ENCODE measurements around the gene CTNNA3.

CTNNA3 gene

DNA sequence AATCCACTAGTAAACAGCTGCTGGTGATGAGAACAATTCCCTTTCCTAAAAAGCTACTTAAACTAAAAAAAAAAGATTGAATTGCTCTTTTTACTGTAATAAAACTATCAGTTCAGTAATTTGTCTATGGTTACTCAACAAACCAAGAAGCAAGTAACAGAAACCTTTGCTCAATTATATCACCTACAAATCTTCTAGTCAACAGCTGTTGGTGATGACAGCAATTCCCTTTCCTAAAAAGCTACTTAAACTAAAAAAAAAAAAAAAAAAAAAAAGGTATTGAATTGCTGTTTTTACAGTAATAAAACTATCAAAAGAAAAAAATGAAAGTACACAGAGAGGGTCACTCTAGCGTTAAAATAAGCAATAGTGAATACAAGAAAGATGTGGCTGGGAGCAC, 158.1 kb downstream of the CTNNA3 start:
- TF ChIP-seq, protein P1, sequence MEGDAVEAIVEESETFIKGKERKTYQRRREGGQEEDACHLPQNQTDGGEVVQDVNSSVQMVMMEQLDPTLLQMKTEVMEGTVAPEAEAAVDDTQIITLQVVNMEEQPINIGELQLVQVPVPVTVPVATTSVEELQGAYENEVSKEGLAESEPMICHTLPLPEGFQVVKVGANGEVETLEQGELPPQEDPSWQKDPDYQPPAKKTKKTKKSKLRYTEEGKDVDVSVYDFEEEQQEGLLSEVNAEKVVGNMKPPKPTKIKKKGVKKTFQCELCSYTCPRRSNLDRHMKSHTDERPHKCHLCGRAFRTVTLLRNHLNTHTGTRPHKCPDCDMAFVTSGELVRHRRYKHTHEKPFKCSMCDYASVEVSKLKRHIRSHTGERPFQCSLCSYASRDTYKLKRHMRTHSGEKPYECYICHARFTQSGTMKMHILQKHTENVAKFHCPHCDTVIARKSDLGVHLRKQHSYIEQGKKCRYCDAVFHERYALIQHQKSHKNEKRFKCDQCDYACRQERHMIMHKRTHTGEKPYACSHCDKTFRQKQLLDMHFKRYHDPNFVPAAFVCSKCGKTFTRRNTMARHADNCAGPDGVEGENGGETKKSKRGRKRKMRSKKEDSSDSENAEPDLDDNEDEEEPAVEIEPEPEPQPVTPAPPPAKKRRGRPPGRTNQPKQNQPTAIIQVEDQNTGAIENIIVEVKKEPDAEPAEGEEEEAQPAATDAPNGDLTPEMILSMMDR (IDR thresholded peaks at IDR 0.05), result no peak

DNA sequence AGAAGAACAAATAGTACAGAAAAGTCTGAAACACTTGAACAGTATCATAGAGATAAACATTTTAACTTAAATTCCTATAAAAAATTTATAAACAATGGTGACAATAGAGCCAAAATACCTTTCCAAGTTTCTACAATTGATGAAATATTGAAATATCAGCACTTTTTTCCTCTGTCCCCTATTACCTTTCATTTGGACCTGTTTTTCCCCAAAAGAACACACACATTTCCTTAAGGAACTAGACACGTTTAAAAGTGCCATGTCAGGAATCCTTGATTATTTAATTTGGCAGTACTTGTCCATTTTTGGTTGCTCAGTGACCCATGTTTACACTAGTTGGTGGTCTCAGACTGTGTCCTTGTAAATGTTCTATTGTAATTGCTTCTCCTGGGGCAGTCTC, 162.6 kb downstream of the CTNNA3 start:
- TF ChIP-seq, protein P1 (IDR thresholded peaks at IDR 0.05), result no peak

DNA sequence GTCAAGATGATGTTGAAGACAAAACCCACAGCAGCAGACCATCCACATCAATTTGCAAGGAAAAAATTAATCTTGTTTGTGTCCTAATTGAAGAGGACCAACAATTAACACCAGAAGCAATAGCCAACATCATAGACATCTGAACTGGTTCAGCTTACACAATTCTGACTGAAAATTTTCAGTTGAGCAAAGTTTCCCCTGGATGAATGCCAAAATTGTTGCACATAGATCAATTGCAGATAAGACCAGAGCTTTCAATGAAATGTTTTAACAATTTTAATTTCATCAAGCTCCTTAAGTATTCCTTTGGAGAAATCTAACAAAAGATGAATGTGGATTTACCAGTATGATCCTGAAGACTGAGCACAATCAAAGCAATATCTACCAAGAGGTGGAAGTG, 168.6 kb downstream of the CTNNA3 start:
- TF ChIP-seq, protein P1 (IDR thresholded peaks at IDR 0.05), result no peak

DNA sequence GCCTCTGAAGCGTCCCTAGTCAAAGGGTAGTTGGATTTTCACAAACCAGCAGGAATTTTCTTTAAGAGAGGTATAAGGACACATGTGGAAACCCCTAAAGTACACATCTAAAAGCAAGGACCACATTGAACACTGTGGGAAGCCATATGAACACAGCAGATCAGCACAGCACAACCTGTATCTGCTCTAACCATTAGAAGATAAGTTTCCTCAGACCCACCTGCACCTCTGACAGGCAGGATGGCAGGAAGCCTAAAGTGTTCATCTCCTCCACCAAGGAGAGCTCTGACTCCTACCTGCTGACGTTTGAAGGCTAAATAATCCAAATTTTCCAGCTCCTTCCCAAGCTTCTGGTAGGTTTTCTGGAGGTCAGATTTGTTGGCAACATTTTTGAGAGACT, 174.4 kb downstream of the CTNNA3 start:
- TF ChIP-seq, protein P1 (IDR thresholded peaks at IDR 0.05), result no peak

DNA sequence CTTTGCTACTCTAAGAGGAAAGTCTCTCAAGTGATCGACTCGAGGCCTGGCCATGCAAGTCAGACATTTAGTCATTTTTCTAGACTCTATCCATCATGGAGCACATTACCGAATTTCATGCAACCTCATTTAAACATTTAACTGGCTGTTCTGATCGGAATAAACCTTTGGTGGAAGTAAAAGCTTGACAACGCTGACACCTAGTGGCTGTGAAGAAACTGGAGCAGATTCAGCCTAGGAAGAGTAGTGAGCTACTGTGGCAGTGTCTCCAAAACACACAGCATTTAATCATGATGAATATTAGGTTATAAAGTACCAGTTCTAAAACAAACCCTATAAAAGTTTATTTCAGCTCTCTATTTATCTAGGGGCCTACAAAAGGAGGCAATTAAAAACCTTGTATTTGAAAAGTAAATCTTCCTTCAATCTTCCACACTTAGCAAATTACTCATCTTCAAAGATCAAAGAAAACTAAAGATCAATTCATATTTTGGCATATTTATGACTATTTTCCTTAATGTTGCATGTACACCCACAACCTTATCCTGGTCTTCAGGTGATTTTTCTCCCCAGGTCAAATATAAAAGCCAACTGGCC, 175.0 kb downstream of the CTNNA3 start:
- TF ChIP-seq, protein P1 (IDR thresholded peaks at IDR 0.05), result peak; percentile 78

DNA sequence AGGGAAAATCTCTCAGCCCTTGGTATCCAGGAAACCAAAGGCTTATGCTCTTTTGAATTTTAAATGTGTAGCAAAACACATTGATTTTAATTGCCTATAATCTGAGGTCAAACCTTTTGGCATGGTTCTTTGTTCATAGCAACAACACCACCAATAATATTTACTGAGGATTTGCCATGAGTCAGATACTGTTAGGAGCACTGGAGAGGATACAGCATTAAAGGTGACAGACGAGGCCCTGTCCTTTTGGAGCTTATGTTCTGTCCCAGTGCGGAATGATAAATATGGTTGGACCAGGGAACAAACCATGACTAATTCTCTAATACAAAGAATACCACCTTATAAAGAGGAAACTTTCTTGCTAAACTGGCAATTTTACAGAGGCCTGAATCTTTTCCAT, 176.6 kb downstream of the CTNNA3 start:
- TF ChIP-seq, protein P1 (IDR thresholded peaks at IDR 0.05), result no peak

DNA sequence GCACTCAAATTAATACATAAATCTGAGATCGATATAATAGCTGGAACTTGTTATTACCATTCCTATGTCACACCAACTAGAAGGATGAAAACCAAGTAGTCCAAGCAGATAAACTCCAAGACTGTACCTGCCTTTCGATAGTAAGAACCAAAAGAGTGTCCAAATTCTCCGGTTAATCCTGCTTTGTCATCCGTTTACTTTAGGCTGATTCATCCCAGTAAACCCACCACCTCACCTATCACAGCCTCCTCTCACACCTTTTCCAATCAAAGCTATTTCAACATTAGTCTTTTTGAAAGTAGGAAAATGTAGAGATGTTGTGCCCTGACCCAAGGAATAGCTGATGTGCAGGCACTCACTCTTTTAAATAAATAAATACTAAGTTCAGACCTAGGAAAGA, 177.2 kb downstream of the CTNNA3 start:
- TF ChIP-seq, protein P1 (IDR thresholded peaks at IDR 0.05), result no peak

DNA sequence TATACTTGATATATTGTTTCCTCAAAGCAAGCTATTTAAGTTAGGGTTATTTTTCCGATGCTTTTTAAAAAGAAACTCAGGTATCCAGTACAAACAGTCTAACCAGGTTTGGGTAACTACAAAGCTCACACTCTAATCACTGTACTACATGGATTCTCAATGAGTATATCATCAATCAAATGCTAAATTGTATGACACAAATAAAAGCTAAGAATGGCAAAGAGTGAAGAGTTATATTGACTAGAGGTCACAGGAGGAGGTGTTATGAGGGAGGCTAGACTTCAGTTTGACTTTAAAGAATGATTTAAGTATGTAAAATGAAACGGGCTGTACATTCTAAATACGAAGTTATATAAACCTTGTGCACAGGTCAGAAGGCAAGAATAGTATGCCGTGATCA, 178.0 kb downstream of the CTNNA3 start:
- TF ChIP-seq, protein P1 (IDR thresholded peaks at IDR 0.05), result no peak

All from LNCAP (cell line).